B cell (primary cell): ENCODE measurements around the gene ANKS1B. TPM values are rescaled to one million over a fixed set of nuclear protein-coding genes. Genes with fewer than 3 reads are reported as not detected.

ENCODE experiments used
- ATAC-seq: fragments of 200-7000 bp; cut with Tn5 transposase; one replicate; pipeline ENCODE4 v1.10.0; 2021; ENCODE audit warnings: low read depth, mild to moderate bottlenecking, moderate number of reproducible peaks, moderate library complexity
- CTCF ChIA-PET: fragments of 350-600 bp; sonication (Branson Sonifier 250); formaldehyde crosslinking; loops from one replicate; lab custom pipeline; 2021; ENCODE audit warnings: antibody characterized with exemption, inconsistent platforms; lab: Charles Lee
- POLR2A ChIA-PET: fragments of 350-600 bp; sonication (Branson Sonifier 250); formaldehyde crosslinking; loops from one replicate; lab custom pipeline; 2021; ENCODE audit warnings: antibody characterized with exemption; lab: Charles Lee
- DNase-seq: peaks from one replicate; pipeline ENCODE4 v3.0.0; 2013
- H2AFZ ChIP-seq: 2 replicates; pipeline ENCODE4 v1.6.1; 2012; ENCODE audit warnings: mild to moderate bottlenecking, low read depth, low read length; ENCODE audit not compliant: insufficient read depth, poor library complexity, severe bottlenecking
- H3K27ac ChIP-seq, 2 donors: 1 replicate in 1 of 2; 2 replicates in 1 of 2; pipeline ENCODE4 v1.5.1; 2012 to 2013; ENCODE audit warnings: low read length in 2 of 2, mild to moderate bottlenecking in 2 of 2, moderate library complexity in 1 of 2
- H3K27me3 ChIP-seq, 4 experiments: fragments of 200-600 bp in 1 of 4; sonication (generic) in 1 of 4; replicated peaks in 1 of 4; 1 replicate in 2 of 4; 2 replicates in 2 of 4; pipeline versions ENCODE4 v1.6.1 to v1.7.0; 2013 to 2016; ENCODE audit warnings: low read length in 3 of 4, mild to moderate bottlenecking in 2 of 4, mixed read lengths in 1 of 4, moderate library complexity in 1 of 4; ENCODE audit not compliant: insufficient read depth in 4 of 4, control insufficient read depth in 3 of 4; ENCODE audit errors: control extremely low read depth in 1 of 4
- H3K36me3 ChIP-seq, 2 experiments: replicated peaks in 1 of 2; 1 replicate in 1 of 2; 2 replicates in 1 of 2; pipeline versions ENCODE4 v1.6.1 to v1.7.1; 2013; ENCODE audit warnings: low read length in 1 of 2; ENCODE audit not compliant: insufficient read depth in 2 of 2, control insufficient read depth in 1 of 2; ENCODE audit errors: control extremely low read depth in 1 of 2, extremely low read depth in 1 of 2
- H3K4me1 ChIP-seq, 2 donors: fragments of 200-600 bp in 1 of 2; sonication (generic) in 1 of 2; 1 replicate in 1 of 2; 2 replicates in 1 of 2; pipeline versions ENCODE4 v1.5.1 to v1.6.1; 2013 to 2017; ENCODE audit warnings: low read length in 2 of 2; ENCODE audit not compliant: control insufficient read depth in 2 of 2, insufficient read depth in 2 of 2
- H3K4me2 ChIP-seq: replicated peaks from 2 replicates; pipeline ENCODE3; 2012; ENCODE audit warnings: mild to moderate bottlenecking, low read depth, low read length; ENCODE audit not compliant: poor library complexity, severe bottlenecking
- H3K4me3 ChIP-seq, 5 experiments: fragments of 200-600 bp in 1 of 5; sonication (generic) in 1 of 5; 1 replicate in 3 of 5; 2 replicates in 2 of 5; pipeline versions ENCODE4 v1.5.1 to v1.7.0; 2011 to 2016; ENCODE audit warnings: low read length in 4 of 5, mild to moderate bottlenecking in 4 of 5, low read depth in 2 of 5, control low read depth in 1 of 5, moderate library complexity in 1 of 5; ENCODE audit not compliant: insufficient read depth in 1 of 5; ENCODE audit errors: control extremely low read depth in 1 of 5, extremely low read depth in 1 of 5
- H3K79me2 ChIP-seq: fragments of 200-600 bp; sonication (generic); one replicate; pipeline ENCODE4 v1.6.0; 2016; ENCODE audit warnings: low read length; ENCODE audit not compliant: control insufficient read depth, insufficient read depth
- H3K9ac ChIP-seq: fragments of 200-600 bp; sonication (generic); 2 replicates; pipeline ENCODE4 v1.6.1; 2017; ENCODE audit warnings: mild to moderate bottlenecking, low read length, moderate library complexity
- H3K9me3 ChIP-seq, 3 donors: one replicate each; pipeline versions ENCODE4 v1.6.1 to v1.7.1; 2013; ENCODE audit warnings: low read length in 2 of 3; ENCODE audit not compliant: control insufficient read depth in 2 of 3, insufficient read depth in 1 of 3; ENCODE audit errors: control extremely low read depth in 1 of 3
- H4K20me1 ChIP-seq: 2 replicates; pipeline ENCODE4 v1.6.0; 2012; ENCODE audit warnings: mild to moderate bottlenecking, low read length; ENCODE audit not compliant: insufficient read depth, control insufficient read depth, poor library complexity, severe bottlenecking
- H3K27ac Mint-ChIP-seq: one replicate; pipeline ENCODE4 v1.8.0; 2021; ENCODE audit warnings: mixed read lengths
- H3K27me3 Mint-ChIP-seq: one replicate; pipeline ENCODE4 v1.8.0; 2021; ENCODE audit warnings: mixed read lengths
- H3K4me1 Mint-ChIP-seq: one replicate; pipeline ENCODE4 v1.8.0; 2021; ENCODE audit warnings: mixed read lengths
- H3K4me3 Mint-ChIP-seq: one replicate; pipeline ENCODE4 v1.8.0; 2021; ENCODE audit warnings: mixed read lengths
- H3K9me3 Mint-ChIP-seq: one replicate; pipeline ENCODE4 v1.8.0; 2022; ENCODE audit warnings: mixed read lengths; ENCODE audit not compliant: insufficient read depth
- EZH2 ChIP-seq: IDR thresholded peaks from 2 replicates; pipeline ENCODE4 v1.6.1; 2012; ENCODE audit warnings: borderline replicate concordance, low read depth, mild to moderate bottlenecking, moderate library complexity, low read length; ENCODE audit not compliant: insufficient read depth, poor library complexity, severe bottlenecking
- WGBS: methylation state at CpG from one replicate; pipeline ENCODE4 v1.1.5; 2013; ENCODE audit warnings: missing lambda C conversion rate; ENCODE audit not compliant: insufficient coverage; 5-methylcytosine and 5-hydroxymethylcytosine counted together
- intact Hi-C: fragments of 100-400 bp; cut with micrococcal nuclease; formaldehyde crosslinking; loops from one replicate; pipeline ENCODE4 v1.10.0; 2022
- polyA plus RNA-seq: library from polyadenylated mRNA; depleted of rRNA; stranded (reverse); fragments of >200 nt; gene quantifications from 2 replicates; pipeline ENCODE4 v1.2.3, GENCODE V29; 2012
- total RNA-seq, 2 donors: library from RNA; stranded (reverse); fragments of 120-200 nt in 1 of 2; gene quantifications; 1 replicate in 1 of 2; 2 replicates in 1 of 2; pipeline versions ENCODE4 v1.2.3 to v1.2.4, GENCODE V29; 2013 to 2022
- TF ChIP-seq, protein P1 (sequence below): fragments of 200-600 bp; IDR thresholded peaks from one replicate; pipeline ENCODE4 v1.8.0; 2022; ENCODE audit warnings: antibody characterized with exemption, mild to moderate bottlenecking

ANKS1B gene
- total and polyA plus RNA-seq, 2 donors (not counting 1 experiment from before 2014, with no cell fraction given): not detected

- no peak overlapping the region for H3K4me3 ChIP-seq
- ChIA-PET POLR2A (no interaction called here), CTCF (no interaction called here)
- 20% methylated on average over 1 of the region's 2 CpGs for WGBS
- Mint-ChIP-seq H3K4me3 (no peak overlapping the region), H3K27ac (no peak overlapping the region), H3K9me3 (peaks cover 3% of the 10 kb centered on the region), H3K27me3 (no peaks in the 10 kb centered on the region), H3K4me1 (no peaks in the 10 kb centered on the region)
- H2AFZ ChIP-seq: no peak overlapping the region
- no peaks in the 10 kb centered on the region for H3K27me3 ChIP-seq
- no peak for TF ChIP-seq EZH2
- TF ChIP-seq, protein P1, sequence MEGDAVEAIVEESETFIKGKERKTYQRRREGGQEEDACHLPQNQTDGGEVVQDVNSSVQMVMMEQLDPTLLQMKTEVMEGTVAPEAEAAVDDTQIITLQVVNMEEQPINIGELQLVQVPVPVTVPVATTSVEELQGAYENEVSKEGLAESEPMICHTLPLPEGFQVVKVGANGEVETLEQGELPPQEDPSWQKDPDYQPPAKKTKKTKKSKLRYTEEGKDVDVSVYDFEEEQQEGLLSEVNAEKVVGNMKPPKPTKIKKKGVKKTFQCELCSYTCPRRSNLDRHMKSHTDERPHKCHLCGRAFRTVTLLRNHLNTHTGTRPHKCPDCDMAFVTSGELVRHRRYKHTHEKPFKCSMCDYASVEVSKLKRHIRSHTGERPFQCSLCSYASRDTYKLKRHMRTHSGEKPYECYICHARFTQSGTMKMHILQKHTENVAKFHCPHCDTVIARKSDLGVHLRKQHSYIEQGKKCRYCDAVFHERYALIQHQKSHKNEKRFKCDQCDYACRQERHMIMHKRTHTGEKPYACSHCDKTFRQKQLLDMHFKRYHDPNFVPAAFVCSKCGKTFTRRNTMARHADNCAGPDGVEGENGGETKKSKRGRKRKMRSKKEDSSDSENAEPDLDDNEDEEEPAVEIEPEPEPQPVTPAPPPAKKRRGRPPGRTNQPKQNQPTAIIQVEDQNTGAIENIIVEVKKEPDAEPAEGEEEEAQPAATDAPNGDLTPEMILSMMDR: no peak
- H3K9me3 ChIP-seq: peaks cover 0 to 7% (median 0%) of the 10 kb centered on the region in 3 donors
- no peak overlapping the region for H3K9ac ChIP-seq
- no peaks in the 10 kb centered on the region for H3K79me2 ChIP-seq
- no peaks in the 10 kb centered on the region for H3K36me3 ChIP-seq
- no peaks in the 10 kb centered on the region for H4K20me1 ChIP-seq
- intact Hi-C loops: no loop called here
- H3K4me1 ChIP-seq: no peaks in the 10 kb centered on the region
- no peak for ATAC-seq
- H3K4me2 ChIP-seq: no peak overlapping the region
- DNase-seq: no peak
- no peak overlapping the region for H3K27ac ChIP-seq
These were observed 289.7 kb downstream of the ANKS1B start for GRCh38 chr12:99695050-99695449.

- Histone ChIP-seq H3K4me1 (no peaks in the 10 kb centered on the region), H3K9me3 (peaks cover 0 to 7% (median 1%) of the 10 kb centered on the region in 3 donors), H2AFZ (no peak overlapping the region), H3K4me2 (no peak overlapping the region), H3K36me3 (no peaks in the 10 kb centered on the region), H3K4me3 (no peak overlapping the region), H3K79me2 (no peaks in the 10 kb centered on the region), H3K27ac (no peak overlapping the region), H3K27me3 (no peaks in the 10 kb centered on the region), H3K9ac (no peak overlapping the region), H4K20me1 (no peaks in the 10 kb centered on the region)
- ATAC-seq (no peak), DNase-seq (no peak)
- ChIA-PET CTCF (no interaction called here), POLR2A (no interaction called here)
- H3K9me3 Mint-ChIP-seq: no peaks in the 10 kb centered on the region
- TF ChIP-seq, protein P1: no peak
- TF ChIP-seq EZH2: no peak
- H3K27ac Mint-ChIP-seq: no peak overlapping the region
- intact Hi-C loops: no loop called here
- WGBS: 100% methylated on average over 1 of the region's 1 CpG
- no peak overlapping the region for H3K4me3 Mint-ChIP-seq
- no peaks in the 10 kb centered on the region for H3K27me3 Mint-ChIP-seq
- H3K4me1 Mint-ChIP-seq: no peaks in the 10 kb centered on the region
These were observed 298.6 kb downstream of the ANKS1B start for GRCh38 chr12:99686142-99686541.
